ENCODE data around the gene KDM2A. TPM values are rescaled to one million over a fixed set of nuclear protein-coding genes. Genes with fewer than 3 reads are reported as not detected.

KDM2A gene
- total RNA-seq, 1 experiment from 2014 or later = 122 TPM

GRCh38 chr11:67211656-67212436 is 92.8 kb downstream of the KDM2A start:
- BruUV-seq (replicated peaks) = no TSS peak
- no peak for TF ChIP-seq CTCF (IDR thresholded peaks at IDR 0.05; ENCODE audit: insufficient read depth in 1 of 2, low read depth in 1 of 2, low read length in 1 of 2, severe bottlenecking in 1 of 2, unreplicated experiment in 1 of 2)
- Mint-ChIP-seq H3K36me3 (ENCODE audit: insufficient read depth, unreplicated experiment) (peaks cover 77% of the 10 kb centered on the region), H3K27me3 (ENCODE audit: insufficient read depth, unreplicated experiment) (no peaks in the 10 kb centered on the region), H3K27ac (ENCODE audit: unreplicated experiment) (no peak overlapping the region), H3K4me1 (ENCODE audit: low read depth, unreplicated experiment) (peaks cover 7% of the 10 kb centered on the region), H3K4me3 (ENCODE audit: unreplicated experiment) (no peak overlapping the region), H3K9me3 (ENCODE audit: unreplicated experiment) (no peaks in the 10 kb centered on the region)
- peaks cover 12% of the 10 kb centered on the region for H3K36me3 ChIP-seq (ENCODE audit: control insufficient read depth, insufficient read depth, low read length)
- H3K4me3 ChIP-seq (ENCODE audit: low read depth, low read length) = no peak overlapping the region
- H3K9me3 ChIP-seq = no peaks in the 10 kb centered on the region
- DNase-seq = no peak
- intact Hi-C loops (cut with micrococcal nuclease; ENCODE audit: unreplicated experiment) = no loop called here
- ChIA-PET POLR2A (interaction anchor here (1.1 kb wide), 1 partner anchor 28 kb away, joined by 3 read pairs; no protein-coding TSS in a partner anchor), CTCF (interaction anchor here (0.5 to 1.4 kb wide), 4 partner anchors 49 to 158 kb away, joined by 3 to 4 read pairs (median 3); no protein-coding TSS in a partner anchor)
- H3K27me3 ChIP-seq (replicated peaks; ENCODE audit: control insufficient read depth, insufficient read depth, low read length) = no peaks in the 10 kb centered on the region
- H3K4me1 ChIP-seq = no peaks in the 10 kb centered on the region

- ChIA-PET POLR2A (interaction anchor here (0.7 kb wide), 1 partner anchor 176 kb away, joined by 7 read pairs; no protein-coding TSS in a partner anchor), CTCF (interaction anchor here (0.6 to 0.8 kb wide), 4 partner anchors 21 to 401 kb away, joined by 3 to 4 read pairs (median 3); no protein-coding TSS in a partner anchor)
- Mint-ChIP-seq H3K9me3 (ENCODE audit: unreplicated experiment) (no peaks in the 10 kb centered on the region), H3K36me3 (ENCODE audit: insufficient read depth, unreplicated experiment) (peaks cover 77% of the 10 kb centered on the region), H3K4me1 (ENCODE audit: low read depth, unreplicated experiment) (peaks cover 7% of the 10 kb centered on the region), H3K27me3 (ENCODE audit: insufficient read depth, unreplicated experiment) (no peaks in the 10 kb centered on the region), H3K27ac (ENCODE audit: unreplicated experiment) (no peak overlapping the region), H3K4me3 (ENCODE audit: unreplicated experiment) (no peak overlapping the region)
- intact Hi-C loops (cut with micrococcal nuclease; ENCODE audit: unreplicated experiment) = no loop called here
- peaks cover 12% of the 10 kb centered on the region for H3K36me3 ChIP-seq (ENCODE audit: control insufficient read depth, insufficient read depth, low read length)
- no peaks in the 10 kb centered on the region for H3K9me3 ChIP-seq
- no peak for DNase-seq
- BruUV-seq (replicated peaks) = no TSS peak
- H3K4me1 ChIP-seq = no peaks in the 10 kb centered on the region
- no peak overlapping the region for H3K4me3 ChIP-seq (ENCODE audit: low read depth, low read length)
- no peaks in the 10 kb centered on the region for H3K27me3 ChIP-seq (replicated peaks; ENCODE audit: control insufficient read depth, insufficient read depth, low read length)
- no peak for TF ChIP-seq CTCF (IDR thresholded peaks at IDR 0.05; ENCODE audit: insufficient read depth in 1 of 2, low read depth in 1 of 2, low read length in 1 of 2, severe bottlenecking in 1 of 2, unreplicated experiment in 1 of 2)
Measured at GRCh38 chr11:67213178-67213621, 94.1 kb downstream of the KDM2A start.

- Mint-ChIP-seq H3K36me3 (ENCODE audit: insufficient read depth, unreplicated experiment) (peaks cover 93% of the 10 kb centered on the region), H3K9me3 (ENCODE audit: unreplicated experiment) (no peaks in the 10 kb centered on the region), H3K27me3 (ENCODE audit: insufficient read depth, unreplicated experiment) (no peaks in the 10 kb centered on the region), H3K27ac (ENCODE audit: unreplicated experiment) (no peak overlapping the region), H3K4me3 (ENCODE audit: unreplicated experiment) (no peak overlapping the region), H3K4me1 (ENCODE audit: low read depth, unreplicated experiment) (peaks cover 11% of the 10 kb centered on the region)
- DNase-seq = no peak
- Histone ChIP-seq H3K4me3 (ENCODE audit: low read depth, low read length) (no peak overlapping the region), H3K9me3 (no peaks in the 10 kb centered on the region), H3K27me3 (replicated peaks; ENCODE audit: control insufficient read depth, insufficient read depth, low read length) (no peaks in the 10 kb centered on the region), H3K36me3 (ENCODE audit: control insufficient read depth, insufficient read depth, low read length) (peaks cover 19% of the 10 kb centered on the region), H3K4me1 (no peaks in the 10 kb centered on the region)
- POLR2A ChIA-PET = interaction anchor here (0.9 kb wide), 1 partner anchor 12 kb away, joined by 5 read pairs; no protein-coding TSS in a partner anchor
- BruUV-seq (replicated peaks) = no TSS peak
- intact Hi-C loops (cut with micrococcal nuclease; ENCODE audit: unreplicated experiment) = no loop called here
- no peak for TF ChIP-seq CTCF (IDR thresholded peaks at IDR 0.05; ENCODE audit: insufficient read depth in 1 of 2, low read depth in 1 of 2, low read length in 1 of 2, severe bottlenecking in 1 of 2, unreplicated experiment in 1 of 2)
- CTCF ChIA-PET = no interaction called here
Measured at GRCh38 chr11:67227726-67228125, 108.7 kb downstream of the KDM2A start.
